ENCODE results near the gene CD52.
"Not testable (repeated sequence)": the region's sequence is repeated elsewhere in the genome, so short reads cannot be mapped to it uniquely, and the experiment has no call there.

CD52 gene

DNA sequence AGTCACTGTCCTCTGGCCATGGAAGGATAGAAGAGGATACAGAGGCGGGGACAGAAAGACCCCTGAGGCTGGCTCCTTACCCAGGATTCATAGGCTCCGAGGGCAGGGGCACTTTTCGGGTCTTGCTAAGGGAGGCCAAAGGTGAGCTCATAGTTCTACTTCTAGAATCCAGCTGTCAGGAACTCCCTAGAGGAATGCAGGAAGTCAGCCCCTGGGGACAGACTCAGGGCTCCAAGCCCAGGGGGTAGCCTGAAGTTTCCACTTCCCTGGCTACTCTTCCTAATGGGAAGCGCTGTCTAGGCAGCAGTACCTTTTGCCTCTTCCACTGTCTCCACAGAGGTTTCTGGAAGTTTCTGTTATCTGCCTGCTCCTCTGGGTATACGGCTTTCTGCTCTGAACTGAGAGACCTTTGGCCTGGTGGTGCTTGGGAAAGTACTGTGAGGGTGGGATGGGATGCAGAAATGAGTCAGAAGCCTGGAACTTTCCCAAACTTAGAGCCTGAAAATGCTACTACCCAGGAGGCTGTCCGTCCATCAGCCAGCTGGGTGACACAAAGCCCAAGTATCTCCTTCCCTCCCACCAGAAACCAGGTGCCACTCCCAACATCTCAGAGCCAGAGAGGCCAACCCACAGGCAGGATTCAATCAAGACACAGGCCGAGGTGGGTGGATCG lies 14.9 kb upstream of the CD52 start:
- DNase-seq: no peak

DNA sequence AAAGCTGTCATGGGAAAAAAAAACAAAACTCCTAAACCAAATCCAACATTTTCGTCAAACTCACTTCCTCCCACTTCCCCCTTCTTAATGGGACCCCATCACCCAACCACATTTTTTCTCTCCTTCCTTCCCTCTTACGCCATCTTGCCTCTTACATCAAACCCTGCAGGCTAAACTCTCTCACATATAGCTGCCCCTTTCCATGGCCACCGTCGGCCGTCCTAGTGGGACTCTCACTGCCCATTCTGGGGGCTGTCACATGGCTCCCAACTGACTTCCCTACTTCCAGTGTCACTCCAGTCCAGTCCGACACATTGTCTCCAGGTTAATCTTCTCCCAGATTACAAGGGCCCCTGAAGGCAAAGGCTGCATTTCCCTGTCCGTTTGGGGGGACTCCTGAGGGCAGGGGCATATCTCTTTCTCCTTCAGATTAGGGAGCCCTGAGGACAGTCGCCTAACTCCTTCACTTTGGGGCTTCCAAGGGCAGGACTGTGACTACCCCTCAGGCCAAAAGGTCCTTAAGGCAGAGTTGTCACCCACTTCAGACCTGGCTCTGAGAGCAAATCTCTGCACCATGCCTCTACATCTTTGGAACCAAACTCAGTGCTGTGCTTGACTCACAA lies 12.0 kb upstream of the CD52 start:
- DNase-seq: no peak

DNA sequence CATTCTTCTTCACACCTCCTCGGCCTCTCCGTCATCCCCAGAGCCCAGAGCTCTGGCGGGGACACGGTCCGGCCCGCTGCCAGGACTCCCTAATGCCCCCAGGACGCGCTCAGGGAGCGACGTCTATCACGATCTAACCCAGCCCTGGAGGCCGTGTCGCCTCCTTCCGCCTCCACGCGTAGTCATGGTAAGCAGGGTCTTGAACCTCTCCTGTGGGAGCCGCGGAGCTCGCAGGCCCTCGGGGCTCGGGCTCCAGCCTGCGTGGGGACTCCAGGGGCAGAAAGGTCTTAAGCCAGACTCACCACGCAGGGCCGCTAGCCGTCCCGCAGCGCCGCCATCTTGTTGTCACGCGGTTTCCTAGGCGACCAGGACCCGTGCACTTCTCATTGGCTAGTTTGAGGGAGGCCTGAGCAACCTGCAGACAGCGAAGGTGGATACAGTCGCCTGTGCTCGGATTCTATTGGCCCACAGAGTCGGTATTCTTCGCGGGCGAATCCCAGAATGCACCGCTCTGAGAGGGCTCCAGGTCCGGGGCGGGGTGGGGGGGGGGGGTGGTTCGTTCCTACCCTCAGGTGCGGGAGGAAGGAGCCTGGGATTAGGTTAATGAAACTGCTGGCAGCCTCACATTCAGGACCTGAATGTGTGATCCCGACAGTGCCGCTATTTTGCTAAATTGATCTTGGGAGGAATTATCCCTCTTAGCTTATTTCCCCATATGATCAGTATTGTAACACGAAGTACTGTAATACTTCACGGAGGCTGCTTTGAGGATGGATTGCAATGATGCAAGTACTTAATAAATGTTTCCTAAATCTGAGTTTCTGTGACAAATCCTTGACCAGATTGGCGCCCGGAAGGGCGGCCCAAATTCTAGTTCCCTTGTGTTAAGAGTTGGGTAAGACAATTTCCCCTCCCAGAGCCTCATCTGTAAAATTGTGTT lies 11.2 kb upstream of the CD52 start, which contains the start of gene UBXN11:
TSS of gene UBXN11 (minus strand) at position 347 of the 940 bp plus-strand sequence. CDS start 3,753 bp downstream, outside the sequence.
- peak; percentile 92 for DNase-seq

DNA sequence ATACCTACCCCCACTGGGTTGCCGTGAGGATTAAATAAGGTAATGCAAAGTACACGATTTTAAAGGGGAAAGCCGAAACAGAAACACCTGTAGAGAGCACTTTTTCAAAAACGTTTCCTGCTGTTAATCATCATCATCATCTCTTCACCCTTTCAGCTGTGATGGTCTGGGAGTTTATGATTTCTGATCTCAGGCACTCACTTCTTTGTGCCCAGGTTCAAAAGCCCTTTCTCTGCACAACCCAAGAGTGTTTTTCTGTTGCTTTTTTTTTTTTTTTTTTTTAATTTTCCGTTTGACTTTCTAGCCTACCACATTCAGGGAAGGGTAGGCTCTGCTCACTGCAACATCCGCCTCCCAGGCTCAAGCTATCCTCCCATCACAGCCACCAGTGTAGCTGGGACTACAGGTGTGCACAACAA lies 10.4 kb upstream of the CD52 start:
- no peak for DNase-seq

DNA sequence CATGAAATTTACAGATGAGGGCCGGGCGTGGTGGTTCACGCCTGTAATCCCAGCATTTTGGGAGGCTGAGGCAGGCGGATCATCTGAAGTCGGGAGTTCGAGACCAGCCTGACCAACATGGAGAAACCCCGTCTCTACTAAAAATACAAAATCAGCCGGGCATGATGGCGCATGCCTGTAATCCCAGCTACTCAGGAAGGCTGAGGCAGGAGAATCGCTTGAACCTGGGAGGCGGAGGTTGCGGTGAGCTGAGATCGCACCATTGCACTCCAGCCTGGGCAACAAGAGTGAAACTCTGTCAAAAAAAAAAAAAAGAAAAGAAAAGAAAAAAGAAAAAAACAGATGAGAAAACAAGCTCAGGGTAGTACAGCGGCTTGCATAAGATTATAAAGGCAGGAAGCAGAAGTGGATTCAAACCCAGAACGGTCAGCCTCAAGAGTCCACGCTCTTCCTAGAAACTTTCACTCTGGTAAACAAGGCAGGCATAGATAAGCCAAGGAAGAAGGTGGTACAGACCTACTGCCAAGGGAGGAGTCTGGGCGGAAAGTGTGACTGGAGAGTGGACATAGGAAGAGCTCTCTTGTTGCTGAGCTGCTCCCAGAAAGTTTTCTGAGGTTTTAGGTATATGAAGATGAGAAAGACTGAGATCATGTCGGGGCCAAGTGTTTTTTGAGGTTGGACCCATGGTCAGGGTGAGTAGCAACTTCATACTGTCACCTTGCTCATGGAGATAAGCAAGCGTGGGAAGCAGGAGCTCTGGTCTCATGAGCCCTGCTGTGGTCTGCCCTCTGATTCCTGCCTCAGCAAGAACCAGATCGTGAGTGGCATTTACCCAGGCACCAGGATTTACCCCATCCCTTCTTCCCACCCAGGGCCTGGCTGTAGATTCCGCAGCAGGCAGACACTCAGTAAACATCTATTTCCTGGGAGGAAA lies 9.5 kb upstream of the CD52 start:
- not testable (repeated sequence) for DNase-seq

DNA sequence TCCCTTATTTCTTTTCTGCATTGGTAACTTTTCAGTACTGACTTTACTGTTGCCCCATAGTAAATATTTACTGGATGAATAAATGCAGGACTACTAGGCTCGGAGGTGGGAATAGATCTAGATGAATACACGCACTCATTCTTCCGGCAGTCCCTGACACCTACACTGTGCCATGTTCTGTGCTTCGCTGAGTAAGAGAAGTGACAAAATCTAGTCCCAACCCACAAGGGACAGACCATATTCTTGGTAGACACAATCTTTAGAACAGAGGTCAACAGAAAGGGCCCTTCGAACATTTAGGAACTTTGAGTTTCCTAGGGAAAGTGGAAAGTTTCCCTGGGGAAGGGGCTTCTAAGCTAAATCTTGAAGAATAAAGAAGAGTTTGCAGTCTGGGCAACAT lies 3.3 kb upstream of the CD52 start:
- no peak for DNase-seq

DNA sequence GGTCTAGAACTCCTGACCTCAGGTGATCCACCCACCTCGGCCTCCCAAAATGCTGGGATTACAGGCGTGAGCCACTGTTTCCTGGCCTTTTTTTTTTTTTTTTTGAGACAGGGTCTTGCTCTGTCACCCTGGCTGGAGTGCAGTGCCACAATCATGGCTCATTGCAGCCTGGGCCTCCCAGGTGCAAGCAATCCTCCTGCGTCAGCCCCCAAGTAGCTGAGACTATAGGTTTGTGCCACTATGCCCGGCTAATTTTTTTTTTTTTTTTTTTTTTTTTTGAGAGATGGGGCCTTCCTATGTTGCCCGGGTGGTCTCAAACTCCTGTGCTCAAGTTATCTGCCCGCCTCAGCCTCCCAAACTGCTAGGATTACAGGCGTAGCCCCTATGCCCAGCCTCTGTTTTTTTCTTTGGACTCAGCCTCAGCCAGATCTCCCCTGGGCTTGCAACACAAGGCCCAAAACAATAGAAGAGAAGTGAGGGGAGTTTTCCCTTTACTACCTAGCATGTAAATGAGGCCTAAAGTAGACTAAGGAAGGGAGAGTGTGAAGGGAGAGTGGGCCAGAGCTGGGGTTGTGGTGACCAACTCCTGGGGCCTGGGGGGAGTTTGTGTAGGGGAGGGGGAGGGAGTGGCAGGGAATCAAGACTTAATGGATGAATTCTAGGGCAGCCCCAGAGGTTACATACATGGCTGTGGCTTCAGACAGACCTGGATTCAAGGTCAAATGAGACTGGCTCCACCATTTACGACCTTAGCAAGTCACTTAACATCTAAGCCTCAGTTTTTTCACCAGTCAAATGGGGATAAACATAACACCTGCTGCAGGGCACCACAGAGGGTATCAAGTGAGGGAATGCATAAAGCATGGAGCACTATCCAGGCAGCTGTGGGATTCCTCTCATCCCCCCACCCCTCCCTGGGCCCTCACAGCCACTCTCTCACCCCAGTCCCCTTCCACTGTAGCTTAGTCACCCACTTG lies 1.6 kb upstream of the CD52 start:
- no peak for DNase-seq

DNA sequence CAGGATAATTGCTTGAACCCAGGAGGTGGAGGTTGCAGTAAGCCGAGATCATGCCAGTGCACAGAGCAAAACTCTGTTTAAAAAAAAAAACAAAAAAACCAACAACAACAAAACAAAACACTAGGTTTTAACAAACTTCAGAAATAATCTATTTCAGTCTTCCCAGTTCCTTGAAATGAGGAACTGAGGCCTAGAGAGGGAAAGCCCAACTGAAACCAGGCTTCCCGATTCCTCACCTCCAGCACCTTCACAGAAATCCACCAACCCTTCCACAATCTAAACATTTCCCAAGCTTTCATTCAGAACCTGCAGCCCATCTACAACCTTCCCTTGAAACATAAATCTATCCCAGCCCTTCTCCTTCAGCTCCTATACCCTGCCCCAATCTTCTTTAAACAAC lies 612 bp upstream of the CD52 start:
- no peak for DNase-seq

DNA sequence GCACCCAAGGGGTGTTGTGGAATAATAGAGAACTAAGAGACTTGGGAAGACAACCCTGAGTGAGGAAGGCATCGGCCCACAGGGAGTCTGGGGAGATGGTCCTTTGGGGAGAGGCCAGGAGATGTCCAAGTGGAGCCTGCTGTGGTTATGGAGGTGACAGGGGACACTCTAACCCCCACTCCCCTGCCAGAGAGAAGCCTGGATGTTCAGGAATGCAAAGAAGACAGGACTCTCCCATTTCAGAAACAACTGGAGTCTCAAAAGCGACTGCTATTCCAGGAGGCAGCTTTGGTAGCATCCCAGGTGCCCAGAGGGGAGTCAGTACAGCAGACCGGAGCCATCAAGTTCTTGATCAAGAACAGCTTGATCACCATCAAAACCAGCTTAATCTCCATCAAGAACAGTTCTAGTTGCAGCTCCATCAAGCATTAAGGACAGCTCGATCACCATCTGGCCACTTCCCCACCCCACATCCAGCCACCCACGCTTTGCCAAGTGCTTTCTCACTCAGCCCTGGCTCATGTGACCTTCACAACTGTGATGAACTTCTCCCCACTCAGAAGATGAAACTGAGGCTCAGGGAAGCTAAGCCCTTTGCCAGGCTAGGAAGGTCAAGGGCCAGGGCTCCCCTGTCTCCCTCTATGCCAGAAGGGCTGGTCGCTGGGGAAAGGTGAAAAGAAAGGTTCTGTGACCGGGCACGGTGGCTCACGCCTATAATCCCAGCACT lies 743 bp downstream of the CD52 start:
- no peak for DNase-seq

DNA sequence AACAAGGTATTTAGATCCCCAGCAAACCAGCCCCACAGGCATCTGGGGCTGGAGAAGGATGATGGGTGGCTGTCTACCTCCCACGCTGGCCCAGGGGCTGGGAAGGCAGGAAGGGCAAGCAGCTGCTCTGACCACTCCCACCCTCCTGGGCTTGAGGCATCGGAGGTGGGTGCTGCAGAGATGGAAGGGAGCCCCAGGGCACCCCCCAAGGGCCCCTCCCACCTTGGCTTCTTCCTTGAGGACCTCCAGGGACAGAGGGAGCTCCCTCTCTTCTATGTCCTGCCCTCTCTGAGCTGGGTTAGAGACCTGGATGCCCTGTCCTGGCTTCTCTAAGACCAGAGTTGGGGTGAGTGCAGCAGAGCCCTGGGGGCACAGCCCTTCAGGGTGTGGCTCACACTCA lies 3.1 kb downstream of the CD52 start:
- DNase-seq: no peak

DNA sequence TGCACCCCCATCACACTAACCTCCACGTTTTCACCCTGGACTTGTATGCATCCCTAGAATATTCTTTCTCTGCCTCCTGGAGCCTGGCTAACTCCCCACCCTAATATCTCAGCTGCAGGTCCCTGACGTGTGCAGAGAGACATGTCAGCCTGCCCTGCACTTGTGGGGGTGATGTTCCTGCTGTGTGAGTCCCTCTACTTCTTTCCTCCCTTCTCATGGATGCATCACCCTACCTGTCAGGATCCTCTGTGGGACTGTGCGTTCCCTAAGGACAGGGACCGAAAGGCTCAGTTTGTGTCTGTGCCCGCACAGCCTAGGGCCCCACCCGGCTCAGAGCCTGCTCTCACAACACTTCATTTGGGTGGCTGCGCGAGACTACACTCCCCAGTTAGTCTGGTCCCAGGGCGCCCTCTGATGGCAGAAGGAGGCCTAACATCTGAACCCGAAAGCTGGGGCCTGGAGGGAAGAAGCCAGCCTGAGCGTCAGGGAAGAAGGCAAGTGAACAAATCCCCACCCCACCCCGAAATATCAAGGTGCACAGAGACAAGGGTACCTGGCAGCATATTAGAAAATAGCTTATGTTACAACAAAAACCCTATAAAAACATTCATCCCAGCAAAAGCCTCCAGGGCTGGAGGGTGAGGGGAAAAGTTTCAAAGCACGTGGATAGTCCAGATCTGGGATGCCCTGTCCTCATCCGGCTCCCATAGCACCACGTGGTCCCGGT lies 3.7 kb downstream of the CD52 start:
- peak; percentile 87 for DNase-seq

DNA sequence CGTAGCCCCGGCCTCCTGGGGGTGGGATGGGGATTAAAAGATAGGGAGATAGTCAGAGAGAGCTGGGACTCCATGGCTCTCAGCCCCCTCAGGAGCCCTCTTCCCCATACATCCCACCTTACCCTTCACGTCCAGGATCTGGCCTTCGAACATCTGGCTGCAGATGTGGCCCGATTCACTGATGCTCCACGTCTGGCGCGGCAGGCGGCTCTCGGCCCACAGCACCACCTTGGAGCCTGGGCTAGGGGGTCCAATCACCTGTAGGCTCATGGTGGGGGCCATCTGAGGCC lies 4.2 kb downstream of the CD52 start:
- no peak for DNase-seq

DNA sequence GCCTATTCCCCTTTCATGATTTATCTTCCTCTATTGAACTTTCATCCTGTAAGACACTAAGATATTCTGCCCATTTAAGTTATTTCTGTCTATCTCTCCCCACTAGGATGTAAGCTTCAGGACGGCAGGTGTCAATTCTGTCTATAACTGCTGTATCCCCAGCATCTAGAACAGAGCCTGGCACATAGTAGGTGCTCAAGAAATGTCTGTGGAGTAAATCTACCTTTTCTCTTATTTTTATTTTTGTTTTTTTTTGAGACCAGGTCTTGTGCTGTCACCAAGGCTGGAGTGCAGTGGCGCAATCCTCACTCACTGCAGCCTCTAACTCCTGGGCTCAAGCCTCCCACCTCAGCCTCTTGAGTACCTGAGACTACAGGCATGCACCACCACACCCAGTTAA lies 5.6 kb downstream of the CD52 start:
- no peak for DNase-seq

DNA sequence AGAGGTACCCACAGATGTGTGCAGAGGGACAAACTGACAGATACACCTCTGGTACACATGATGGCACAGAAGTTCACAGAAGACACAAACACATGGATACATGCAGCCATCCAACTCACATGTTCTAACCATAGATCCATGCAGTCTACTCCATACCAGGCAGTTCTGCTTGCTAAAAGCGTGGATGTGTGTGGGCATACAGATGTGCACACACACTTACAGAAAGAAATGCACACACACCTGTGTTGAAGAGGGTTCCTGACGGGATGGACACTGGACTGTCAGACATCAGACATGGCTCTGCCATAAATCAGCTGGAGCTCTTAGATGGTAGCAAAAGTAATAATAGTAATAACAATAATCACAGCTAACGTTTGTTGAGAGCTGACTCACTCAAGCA lies 6.8 kb downstream of the CD52 start:
- no peak for DNase-seq

DNA sequence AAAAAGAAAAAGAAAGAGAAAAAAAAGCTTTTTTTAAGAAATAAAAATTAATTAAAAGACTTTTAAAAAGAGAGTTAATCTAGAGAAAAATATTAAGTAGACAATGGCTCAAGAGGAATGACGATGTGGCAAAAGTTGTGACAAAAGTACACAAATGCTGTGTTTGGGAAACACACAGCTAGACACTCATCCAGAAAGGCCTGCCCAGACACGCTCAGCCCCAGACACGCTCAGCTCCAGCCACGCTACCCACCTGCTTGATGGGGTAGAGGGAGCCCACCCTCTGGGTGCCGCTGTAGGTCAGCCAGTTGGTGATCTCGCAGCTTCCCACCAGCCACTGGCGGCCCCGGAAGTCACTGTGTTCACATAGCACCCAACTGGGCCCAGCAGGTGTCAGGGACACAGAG lies 10.2 kb downstream of the CD52 start:
- no peak for DNase-seq

DNA sequence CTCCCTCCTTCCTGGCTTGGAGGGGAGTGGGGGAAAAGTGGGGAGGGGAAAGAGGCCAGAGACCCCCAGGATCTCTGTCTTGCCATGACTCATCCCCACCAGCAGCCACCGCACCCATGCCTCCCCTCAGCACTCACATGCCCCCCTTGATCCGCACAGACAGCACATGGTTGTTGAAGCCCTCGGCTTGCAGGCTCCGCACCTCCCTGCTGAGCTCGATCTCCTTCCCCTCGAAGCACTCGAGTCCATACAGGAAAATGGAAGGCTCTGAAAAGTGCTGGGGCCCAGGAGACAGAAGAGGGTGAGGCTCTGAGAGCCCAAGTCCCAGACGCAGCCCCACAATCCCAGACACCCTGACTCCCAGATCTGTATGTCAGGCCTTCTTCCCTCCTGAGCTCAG lies 10.8 kb downstream of the CD52 start:
- no peak for DNase-seq

DNA sequence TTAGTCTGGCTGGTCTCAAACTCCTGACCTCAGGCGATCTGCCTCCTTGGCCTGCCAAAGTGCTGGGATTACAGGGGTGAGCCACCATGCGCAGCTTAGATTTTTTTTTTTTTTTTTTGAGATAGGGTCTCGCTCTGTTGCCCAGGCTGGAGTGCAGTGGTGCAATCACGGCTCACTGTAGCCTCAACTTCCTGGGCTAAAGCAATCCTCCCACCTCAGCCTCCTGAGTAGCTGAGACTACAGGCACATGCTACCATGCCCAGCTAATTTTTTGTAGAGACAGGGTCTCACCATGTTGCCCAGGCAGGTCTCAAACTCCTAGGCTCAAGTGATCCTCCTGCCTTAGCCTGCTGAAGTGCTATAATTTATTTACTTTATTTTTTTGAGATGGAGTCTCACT lies 11.6 kb downstream of the CD52 start:
- not testable (repeated sequence) for DNase-seq

DNA sequence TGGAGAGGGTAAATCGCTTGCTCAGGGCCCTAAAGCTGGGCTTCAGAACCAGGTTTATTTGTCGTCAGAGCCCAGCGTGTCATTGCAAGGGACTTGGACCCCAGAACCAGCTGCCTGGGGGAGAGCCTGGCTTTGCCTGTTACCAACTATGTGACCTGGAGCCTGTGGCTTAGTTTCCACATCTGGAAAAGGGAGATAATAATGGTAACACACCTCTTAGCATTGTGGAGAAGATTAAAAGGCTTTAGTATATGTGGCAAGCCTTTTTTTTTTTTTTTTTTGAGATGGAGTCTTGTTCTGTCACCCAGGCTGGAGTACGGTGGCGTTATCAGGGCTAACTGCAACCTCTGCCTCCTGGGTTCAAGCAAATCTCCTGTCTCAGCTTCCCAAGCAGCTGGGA lies 12.5 kb downstream of the CD52 start:
- no peak for DNase-seq

DNA sequence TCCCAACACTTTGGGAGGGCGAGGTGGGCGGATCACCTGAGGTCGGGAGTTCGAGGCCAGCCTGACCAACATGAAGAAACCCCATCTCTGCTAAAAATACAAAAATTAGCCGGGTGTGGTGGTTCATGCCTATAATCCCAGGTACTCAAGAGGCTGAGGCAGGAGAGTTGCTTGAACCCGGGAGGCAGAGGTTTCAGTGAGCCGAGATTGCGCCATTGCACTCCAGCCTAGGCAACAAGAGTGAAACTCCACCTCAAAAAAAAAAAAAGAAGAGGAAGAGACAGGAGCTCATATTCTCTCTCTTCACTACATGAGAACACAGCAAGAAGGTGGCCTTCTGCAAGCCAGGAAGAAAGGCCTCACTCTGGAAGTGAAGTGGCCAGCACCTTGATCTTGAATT lies 15.6 kb downstream of the CD52 start:
- DNase-seq: not testable (repeated sequence)

Data from CD4-positive, alpha-beta T cell treated with Interferon gamma for 1 hour (primary cell).